Stomach (tissue), 9 donors: ENCODE data around the gene ACYP1. TPM values are rescaled to one million over a fixed set of nuclear protein-coding genes. Genes with fewer than 3 reads are reported as not detected.

Source experiments
- DNase-seq, 2 donors: peaks; one replicate each; pipeline versions ENCODE4 v3.0.0 to v3.0.0-alpha.2; 2013 to 2019
- H3K27ac ChIP-seq, 5 donors: fragments of 200-600 bp in 4 of 5; sonication (generic) in 4 of 5; one replicate each; pipeline ENCODE4 v1.5.1; 2013 to 2019; ENCODE audit warnings: mild to moderate bottlenecking in 1 of 5, moderate library complexity in 1 of 5
- H3K27me3 ChIP-seq, 3 donors: fragments of 200-600 bp; sonication (generic); one replicate each; pipeline ENCODE4 v1.5.1; 2017 to 2019; ENCODE audit warnings: mixed run types in 1 of 3
- H3K36me3 ChIP-seq, 4 donors: fragments of 200-600 bp; sonication (generic); 1 replicate in 3 of 4; 2 replicates in 1 of 4; pipeline ENCODE4 v1.5.1; 2016 to 2019
- H3K4me1 ChIP-seq, 4 donors: fragments of 200-600 bp; sonication (generic); one replicate each; pipeline ENCODE4 v1.5.1; 2016 to 2019
- H3K4me3 ChIP-seq, 4 donors: fragments of 200-600 bp; sonication (generic) in 3 of 4; one replicate each; pipeline ENCODE4 v1.5.1; 2016 to 2019; ENCODE audit warnings: mild to moderate bottlenecking in 1 of 4
- H3K9me3 ChIP-seq, 4 donors: fragments of 200-600 bp; sonication (generic); one replicate each; pipeline ENCODE4 v1.5.1; 2016 to 2019
- CTCF ChIP-seq, 7 experiments: fragments of 450-650 bp in 4 of 7; fragments of 200-600 bp in 3 of 7; sonication (generic) in 3 of 7; IDR thresholded peaks; one replicate each; pipeline ENCODE4 v1.5.1; 2016 to 2019; ENCODE audit warnings: antibody characterized with exemption in 7 of 7, control low read depth in 2 of 7, mild to moderate bottlenecking in 1 of 7
- EP300 ChIP-seq: sonication (generic); formaldehyde crosslinking; IDR thresholded peaks from one replicate; pipeline ENCODE4 v1.6.1; 2017; ENCODE audit warnings: antibody characterized with exemption
- POLR2A ChIP-seq, 4 donors: fragments of 450-650 bp; IDR thresholded peaks; one replicate each; pipeline ENCODE4 v1.6.1; 2016; ENCODE audit warnings: antibody characterized with exemption in 4 of 4, control low read depth in 2 of 4, mild to moderate bottlenecking in 1 of 4, moderate library complexity in 1 of 4
- POLR2AphosphoS5 ChIP-seq, 3 donors: sonication (generic); formaldehyde crosslinking; IDR thresholded peaks; one replicate each; pipeline ENCODE4 v1.6.1; 2016; ENCODE audit warnings: antibody characterized with exemption in 3 of 3
- WGBS, 5 donors: extraction: QIAGEN DNeasy Blood & Tissue Kit in 3 of 5; methylation state at CpG; one replicate each; pipeline versions ENCODE4 v1.1.5 to v1.1.7; 2013 to 2018; 5-methylcytosine and 5-hydroxymethylcytosine counted together
- intact Hi-C: fragments of 100-400 bp; cut with DNase I; formaldehyde crosslinking; loops from one replicate; pipeline ENCODE4 v1.15.1; 2023; ENCODE audit warnings: low total_unique reads
- polyA plus RNA-seq, 3 donors: library from polyadenylated mRNA; stranded (reverse); fragments of 200-250 nt; gene quantifications; one replicate each; pipeline ENCODE4 v1.2.3, GENCODE V29; 2013
- total RNA-seq, 5 donors: library from RNA; depleted of rRNA; stranded (reverse); fragments of >200 nt; gene quantifications; one replicate each; pipeline versions ENCODE4 v1.1.0 to v1.2.3, GENCODE V29; 2014 to 2016
- donor health status: healthy with polysubstance abuse.
- donor health status: Bipolar disorder and iron deficiency.
- donor health status: healthy.

Gene ACYP1
- total and polyA plus RNA-seq, 8 donors: 7.9 to 30.1 (median 12.0) TPM; not detected in 2

DNA sequence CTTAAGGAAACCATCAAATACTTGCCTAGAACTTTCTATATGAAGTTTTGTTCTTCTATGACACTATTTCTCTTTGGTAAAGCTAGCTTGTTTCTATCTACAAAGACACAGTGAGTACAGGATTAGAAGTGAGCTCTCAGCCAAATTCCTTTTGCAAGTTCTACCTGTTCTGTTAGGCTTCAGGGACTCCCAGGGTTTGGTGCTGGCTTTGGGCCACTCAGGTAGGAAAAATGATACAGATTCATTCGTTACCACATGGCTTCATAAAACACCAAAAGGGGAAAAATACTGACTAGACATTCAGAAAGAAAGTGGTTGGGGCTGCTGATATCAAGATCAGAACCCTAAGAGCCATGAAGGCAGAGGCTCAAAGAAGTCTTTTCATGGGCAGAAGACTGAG is 19.4 kb upstream of the ACYP1 start:
- H3K4me1 ChIP-seq: peaks cover 0 to 14% (median 8%) of the 10 kb centered on the region in 4 donors
- H3K9me3 ChIP-seq: no peaks in the 10 kb centered on the region
- H3K4me3 ChIP-seq: no peak overlapping the region
- DNase-seq: no peak
- H3K27me3 ChIP-seq: no peaks in the 10 kb centered on the region
- TF ChIP-seq POLR2A (IDR thresholded peaks at IDR 0.05) (no peak), POLR2AphosphoS5 (IDR thresholded peaks at IDR 0.05) (no peak), EP300 (no peak), CTCF (IDR thresholded peaks at IDR 0.05) (no peak)
- intact Hi-C loops: loop anchor here (10.0 kb wide), 1 partner anchor 168 kb away; no protein-coding TSS in a partner anchor
- WGBS, 5 donors: 68 to 85% (median 81%) methylated on average over 1 of the region's 1 CpG
- peaks cover 36 to 68% (median 64%) of the 10 kb centered on the region in 4 donors for H3K36me3 ChIP-seq
- H3K27ac ChIP-seq: no peak overlapping the region

GRCh38 chr14:75081660-75082229 is 17.9 kb upstream of the ACYP1 start:
- Histone ChIP-seq H3K4me1 (peaks cover 0 to 14% (median 8%) of the 10 kb centered on the region in 4 donors), H3K27ac (peak overlapping the region in 2 of 5 donors; percentile 28 to 67), H3K4me3 (no peak overlapping the region), H3K36me3 (peaks cover 21 to 53% (median 52%) of the 10 kb centered on the region in 4 donors), H3K27me3 (no peaks in the 10 kb centered on the region), H3K9me3 (no peaks in the 10 kb centered on the region)
- intact Hi-C loops: loop anchor here (10.0 kb wide), 1 partner anchor 167 kb away; no protein-coding TSS in a partner anchor
- peak in 1 of 2 donors; percentile 34 for DNase-seq
- 44 to 65% (median 63%) methylated on average over 2 of the region's 2 CpGs for WGBS, 5 donors
- no peak for TF ChIP-seq POLR2AphosphoS5 (IDR thresholded peaks at IDR 0.05)
- no peak for TF ChIP-seq EP300
- TF ChIP-seq POLR2A (IDR thresholded peaks at IDR 0.05): no peak

- WGBS, 5 donors: 40 to 84% (median 47%) methylated on average over 4 of the region's 4 CpGs
- intact Hi-C loops: loop anchor here (10.0 kb wide), 1 partner anchor 125 kb away; the partner anchor contains the start of gene PGF
- DNase-seq: no peak
- TF ChIP-seq EP300 (no peak), POLR2AphosphoS5 (IDR thresholded peaks at IDR 0.05) (no peak), POLR2A (IDR thresholded peaks at IDR 0.05) (no peak), CTCF (IDR thresholded peaks at IDR 0.05) (no peak)
- Histone ChIP-seq H3K9me3 (no peaks in the 10 kb centered on the region), H3K4me1 (peaks cover 0 to 14% (median 8%) of the 10 kb centered on the region in 4 donors), H3K27ac (no peak overlapping the region), H3K4me3 (no peak overlapping the region), H3K27me3 (no peaks in the 10 kb centered on the region), H3K36me3 (peaks cover 8 to 31% (median 30%) of the 10 kb centered on the region in 4 donors)
These were observed 15.7 kb upstream of the ACYP1 start for GRCh38 chr14:75079521-75079920.

DNA sequence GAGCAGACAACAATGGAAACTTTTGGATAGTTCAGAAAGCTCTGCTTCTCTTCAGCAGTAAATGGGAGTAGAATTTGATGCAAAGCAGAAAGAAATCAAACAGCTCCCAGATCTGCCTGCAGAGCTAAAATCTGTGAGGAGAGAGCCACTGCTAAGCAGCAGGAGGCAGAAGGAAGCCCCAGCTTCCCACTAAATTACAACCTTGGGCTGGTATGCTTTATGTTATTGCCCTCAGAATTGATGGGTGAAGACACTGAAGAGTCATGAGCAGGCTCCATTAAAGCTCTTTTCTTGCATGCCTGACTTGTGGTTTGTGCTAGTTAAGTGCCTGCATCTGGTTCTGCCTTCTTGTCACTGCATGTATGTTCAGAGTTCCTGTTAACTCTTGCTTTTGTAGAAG is 14.0 kb upstream of the ACYP1 start:
- Histone ChIP-seq H3K27ac (no peak overlapping the region), H3K9me3 (no peaks in the 10 kb centered on the region), H3K4me1 (peaks cover 0 to 14% (median 8%) of the 10 kb centered on the region in 4 donors), H3K36me3 (peaks cover 0 to 14% (median 13%) of the 10 kb centered on the region in 4 donors), H3K27me3 (no peaks in the 10 kb centered on the region), H3K4me3 (no peak overlapping the region)
- TF ChIP-seq CTCF (IDR thresholded peaks at IDR 0.05): no peak
- peak in 1 of 2 donors; percentile 18 for DNase-seq
- intact Hi-C loops: loop anchor here (10.0 kb wide), 1 partner anchor 123 kb away; the partner anchor contains the start of gene PGF

DNA sequence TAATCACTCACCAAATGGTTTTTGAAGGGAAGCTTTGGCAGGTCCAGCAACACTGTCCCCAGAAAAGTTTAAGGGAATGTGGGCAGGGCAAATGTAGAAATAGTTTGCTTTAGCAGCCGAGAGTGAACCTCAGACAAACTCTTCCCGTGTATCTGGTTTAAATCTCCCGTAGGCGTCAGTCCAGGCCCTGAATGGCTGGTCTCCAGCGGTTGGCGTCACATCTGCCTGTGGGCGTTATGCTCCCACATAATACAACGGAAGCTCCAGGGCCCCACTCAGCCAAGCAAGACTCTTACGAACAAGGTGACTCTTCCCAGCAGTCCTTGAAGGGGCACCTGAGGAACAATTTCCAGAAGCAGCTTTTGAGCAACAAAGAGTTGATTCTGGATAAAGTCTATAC is 6.6 kb upstream of the ACYP1 start:
- 68 to 83% (median 80%) methylated on average over 9 of the region's 9 CpGs for WGBS, 5 donors
- Histone ChIP-seq H3K36me3 (no peaks in the 10 kb centered on the region), H3K4me1 (peaks cover 19 to 27% (median 24%) of the 10 kb centered on the region in 4 donors), H3K9me3 (no peaks in the 10 kb centered on the region), H3K27ac (peak overlapping the region; percentile 86 to 94 (median 91)), H3K27me3 (no peaks in the 10 kb centered on the region), H3K4me3 (peak overlapping the region in 1 of 4 donors; percentile 60)
- intact Hi-C loops: loop anchor here (10.0 kb wide), 1 partner anchor 116 kb away; the partner anchor contains the start of gene PGF
- TF ChIP-seq CTCF (IDR thresholded peaks at IDR 0.05) (no peak), POLR2AphosphoS5 (IDR thresholded peaks at IDR 0.05) (peak in 1 of 3 donors; percentile 10)
- peak in 1 of 2 donors; percentile 75 for DNase-seq
